ENCODE data around the gene MGMT.

- TF ChIP-seq CTCF (IDR thresholded peaks at IDR 0.05; ENCODE audit: borderline replicate concordance, extremely low read depth, low read length, poor library complexity, severe bottlenecking) (no peak), EZH2 (IDR thresholded peaks at IDR 0.05; ENCODE audit: borderline replicate concordance, low read depth, low read length, severe bottlenecking) (no peak)
Observed at GRCh38 chr10:129609551-129609950, 142.5 kb downstream of the MGMT start.
